Tibial nerve (tissue), 4 donors: ENCODE data around the gene MAGEB17. TPM values are rescaled to one million over a fixed set of nuclear protein-coding genes. Genes with fewer than 3 reads are reported as not detected.

ENCODE experiments used
- DNase-seq, 2 donors: peaks; one replicate each; pipeline ENCODE4 v3.0.0-alpha.2; 2019; ENCODE audit warnings: low spot score in 2 of 2
- H3K27ac ChIP-seq, 4 donors: fragments of 200-600 bp; sonication (generic) in 3 of 4; one replicate each; pipeline ENCODE4 v1.5.1; 2017 to 2019; ENCODE audit warnings: mild to moderate bottlenecking in 1 of 4
- H3K27me3 ChIP-seq, 2 donors: fragments of 200-600 bp; sonication (generic) in 1 of 2; one replicate each; pipeline versions ENCODE4 v1.5.1 to v1.6.0; 2017 to 2019
- H3K36me3 ChIP-seq, 3 donors: fragments of 200-600 bp; sonication (generic); one replicate each; pipeline ENCODE4 v1.5.1; 2018 to 2019
- H3K4me1 ChIP-seq, 4 donors: fragments of 200-600 bp; sonication (generic) in 3 of 4; one replicate each; pipeline ENCODE4 v1.5.1; 2017 to 2019
- H3K4me3 ChIP-seq, 4 donors: fragments of 200-600 bp; sonication (generic) in 3 of 4; one replicate each; pipeline ENCODE4 v1.5.1; 2017 to 2019; ENCODE audit warnings: mild to moderate bottlenecking in 1 of 4, moderate library complexity in 1 of 4
- H3K9me3 ChIP-seq, 4 donors: fragments of 200-600 bp; sonication (generic) in 3 of 4; one replicate each; pipeline ENCODE4 v1.5.1; 2017 to 2019
- EP300 ChIP-seq, 2 donors: sonication (generic); formaldehyde crosslinking; IDR thresholded peaks; one replicate each; pipeline ENCODE4 v1.6.1; 2017; ENCODE audit warnings: antibody characterized with exemption in 2 of 2, mild to moderate bottlenecking in 1 of 2
- POLR2A ChIP-seq, 2 donors: fragments of 450-650 bp; IDR thresholded peaks; one replicate each; pipeline ENCODE4 v1.6.1; 2017; ENCODE audit warnings: antibody characterized with exemption in 2 of 2, mild to moderate bottlenecking in 2 of 2, moderate library complexity in 2 of 2
- WGBS, 2 donors: methylation state at CpG; one replicate each; pipeline ENCODE4 v1.1.5; 2018; 5-methylcytosine and 5-hydroxymethylcytosine counted together
- total RNA-seq, 4 donors: library from RNA; depleted of rRNA; stranded (reverse); fragments of >200 nt; gene quantifications; one replicate each; pipeline ENCODE4 v1.1.0, GENCODE V29; 2016
- TF ChIP-seq, protein P1 (sequence below), 5 experiments: fragments of 200-600 bp in 3 of 5; fragments of 450-650 bp in 2 of 5; sonication (generic) in 3 of 5; IDR thresholded peaks; one replicate each; pipeline ENCODE4 v1.5.1; 2016 to 2019; ENCODE audit warnings: antibody characterized with exemption in 5 of 5, mild to moderate bottlenecking in 3 of 5, moderate library complexity in 2 of 5

MAGEB17 gene
- total RNA-seq, 4 donors from 2014 or later = not detected

- WGBS, 2 donors = 71 to 80% methylated on average over 4 to 5 of the region's 5 CpGs
- Histone ChIP-seq H3K4me3 (no peak overlapping the region), H3K36me3 (no peaks in the 10 kb centered on the region), H3K9me3 (no peaks in the 10 kb centered on the region), H3K4me1 (no peaks in the 10 kb centered on the region), H3K27ac (no peak overlapping the region), H3K27me3 (peaks cover 0 to 9% of the 10 kb centered on the region in 2 donors)
- DNase-seq = no peak
- TF ChIP-seq POLR2A (IDR thresholded peaks at IDR 0.05) (no peak), EP300 (IDR thresholded peaks at IDR 0.05) (no peak)
- TF ChIP-seq, protein P1, sequence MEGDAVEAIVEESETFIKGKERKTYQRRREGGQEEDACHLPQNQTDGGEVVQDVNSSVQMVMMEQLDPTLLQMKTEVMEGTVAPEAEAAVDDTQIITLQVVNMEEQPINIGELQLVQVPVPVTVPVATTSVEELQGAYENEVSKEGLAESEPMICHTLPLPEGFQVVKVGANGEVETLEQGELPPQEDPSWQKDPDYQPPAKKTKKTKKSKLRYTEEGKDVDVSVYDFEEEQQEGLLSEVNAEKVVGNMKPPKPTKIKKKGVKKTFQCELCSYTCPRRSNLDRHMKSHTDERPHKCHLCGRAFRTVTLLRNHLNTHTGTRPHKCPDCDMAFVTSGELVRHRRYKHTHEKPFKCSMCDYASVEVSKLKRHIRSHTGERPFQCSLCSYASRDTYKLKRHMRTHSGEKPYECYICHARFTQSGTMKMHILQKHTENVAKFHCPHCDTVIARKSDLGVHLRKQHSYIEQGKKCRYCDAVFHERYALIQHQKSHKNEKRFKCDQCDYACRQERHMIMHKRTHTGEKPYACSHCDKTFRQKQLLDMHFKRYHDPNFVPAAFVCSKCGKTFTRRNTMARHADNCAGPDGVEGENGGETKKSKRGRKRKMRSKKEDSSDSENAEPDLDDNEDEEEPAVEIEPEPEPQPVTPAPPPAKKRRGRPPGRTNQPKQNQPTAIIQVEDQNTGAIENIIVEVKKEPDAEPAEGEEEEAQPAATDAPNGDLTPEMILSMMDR (IDR thresholded peaks at IDR 0.05) = no peak
Measured at GRCh38 chrX:16125520-16126149, 41.6 kb upstream of the MAGEB17 start.

- 50 to 66% methylated on average over 1 to 2 of the region's 2 CpGs for WGBS, 2 donors
- peaks cover 0 to 9% of the 10 kb centered on the region in 2 donors for H3K27me3 ChIP-seq
- H3K4me1 ChIP-seq = no peaks in the 10 kb centered on the region
- no peaks in the 10 kb centered on the region for H3K36me3 ChIP-seq
- TF ChIP-seq EP300 (IDR thresholded peaks at IDR 0.05) = no peak
- TF ChIP-seq, protein P1 (IDR thresholded peaks at IDR 0.05) = no peak
- TF ChIP-seq POLR2A (IDR thresholded peaks at IDR 0.05) = no peak
- no peaks in the 10 kb centered on the region for H3K9me3 ChIP-seq
- DNase-seq = no peak
- no peak overlapping the region for H3K27ac ChIP-seq
- no peak overlapping the region for H3K4me3 ChIP-seq
Measured at GRCh38 chrX:16130707-16131106, 36.6 kb upstream of the MAGEB17 start.

- Histone ChIP-seq H3K27ac (no peak overlapping the region), H3K9me3 (no peaks in the 10 kb centered on the region), H3K27me3 (peaks cover 0 to 7% of the 10 kb centered on the region in 2 donors), H3K36me3 (no peaks in the 10 kb centered on the region), H3K4me3 (no peak overlapping the region), H3K4me1 (no peaks in the 10 kb centered on the region)
- WGBS, 2 donors = 67 to 86% methylated on average over 1 of the region's 1 CpG
- TF ChIP-seq POLR2A (IDR thresholded peaks at IDR 0.05) = no peak
- no peak for TF ChIP-seq EP300 (IDR thresholded peaks at IDR 0.05)
- TF ChIP-seq, protein P1 (IDR thresholded peaks at IDR 0.05) = no peak
- DNase-seq = no peak
Measured at GRCh38 chrX:16134936-16135335, 32.3 kb upstream of the MAGEB17 start.

GRCh38 chrX:16136080-16136479 is 31.2 kb upstream of the MAGEB17 start:
- WGBS, 2 donors = 54 to 81% methylated on average over 2 of the region's 2 CpGs
- TF ChIP-seq POLR2A (IDR thresholded peaks at IDR 0.05) (no peak), EP300 (IDR thresholded peaks at IDR 0.05) (no peak)
- TF ChIP-seq, protein P1 (IDR thresholded peaks at IDR 0.05) = no peak
- Histone ChIP-seq H3K9me3 (no peaks in the 10 kb centered on the region), H3K36me3 (no peaks in the 10 kb centered on the region), H3K27ac (no peak overlapping the region), H3K4me3 (no peak overlapping the region), H3K27me3 (peaks cover 0 to 7% of the 10 kb centered on the region in 2 donors), H3K4me1 (no peaks in the 10 kb centered on the region)
- DNase-seq = no peak

GRCh38 chrX:16137416-16138107 is 29.7 kb upstream of the MAGEB17 start:
- peaks cover 0 to 7% of the 10 kb centered on the region in 2 donors for H3K27me3 ChIP-seq
- H3K27ac ChIP-seq = no peak overlapping the region

More at GRCh38 chrX:16137416-16138107, 29.7 kb upstream of the MAGEB17 start:
- TF ChIP-seq POLR2A (IDR thresholded peaks at IDR 0.05) = no peak
- TF ChIP-seq EP300 (IDR thresholded peaks at IDR 0.05) = no peak
- TF ChIP-seq, protein P1 (IDR thresholded peaks at IDR 0.05) = no peak
- no peak for DNase-seq
- no peaks in the 10 kb centered on the region for H3K9me3 ChIP-seq
- no peaks in the 10 kb centered on the region for H3K36me3 ChIP-seq
- no peaks in the 10 kb centered on the region for H3K4me1 ChIP-seq
- no peak overlapping the region for H3K4me3 ChIP-seq
